ENCODE data around the gene PUM1.

GRCh38 chr1:30888975-30889374 is 176.5 kb downstream of the PUM1 start:
- no peak for TF ChIP-seq CTCF (IDR thresholded peaks at IDR 0.05; ENCODE audit: insufficient read depth, low read depth, low read length)
- no peak for TF ChIP-seq EZH2 (IDR thresholded peaks at IDR 0.05; ENCODE audit: insufficient read depth, low read length)

All from astrocyte (in vitro differentiated cells and primary cell).